ENCODE data around the gene ARPC5L. TPM values are rescaled to one million over a fixed set of nuclear protein-coding genes. Genes with fewer than 3 reads are reported as not detected.

The ARPC5L gene
- total and polyA plus RNA-seq, 2 of the 8 experiments (the other 6 are each of a cell fraction or from before 2014, with no cell fraction given), result 34.1 to 50.6 TPM

- peaks cover 5 to 17% (median 13%) of the 10 kb centered on the region in 4 experiments for H3K4me1 ChIP-seq (replicated peaks in 1 of 4; ENCODE audit: control insufficient read depth in 3 of 4, insufficient read depth in 4 of 4, low read length in 3 of 4)
- CTCF ChIA-PET (ENCODE audit: partially characterized antibody), result interaction anchor here (0.6 to 3.4 kb wide), 10 partner anchors 14 to 106 kb away, joined by 3 to 21 read pairs (median 4); partner anchors contain the start of genes ARPC5L and WDR38
- H3K4ac ChIP-seq (replicated peaks; ENCODE audit: insufficient read length, low read depth, low read length), result no peak overlapping the region
- no peak overlapping the region for H3K23ac ChIP-seq (ENCODE audit: insufficient read length)
- peaks cover 6% of the 10 kb centered on the region; the same call in 1 of the 2 replicates for H3K79me1 ChIP-seq (ENCODE audit: low read depth, low read length)
- WGBS, 2 experiments (ENCODE audit: extremely low coverage in 1 of 2, insufficient coverage in 1 of 2, insufficient read length in 1 of 2, insufficient replicate concordance in 2 of 2, low coverage in 1 of 2, low lambda C conversion rate in 2 of 2, missing lambda C conversion rate in 1 of 2), result 92% methylated on average over 1 of the region's 1 CpG; no CpG with 5 or more reads in 1 of the 2 experiments
- H3K14ac ChIP-seq (ENCODE audit: insufficient read length), result no peak overlapping the region
- H2BK20ac ChIP-seq (ENCODE audit: low read length), result no peak overlapping the region
- POLR2A ChIA-PET (ENCODE audit: partially characterized antibody), result interaction anchor here (0.8 to 31.1 kb wide), 6 partner anchors 10 to 106 kb away, joined by 3 to 573 read pairs (median 4); partner anchors contain the start of genes ARPC5L, NR6A1, RPL35 and WDR38
- no peak overlapping the region for H2AK5ac ChIP-seq (ENCODE audit: low read depth, low read length)
- no peak overlapping the region for H3K4me2 ChIP-seq (ENCODE audit: insufficient read depth in 1 of 2, low read depth in 2 of 2, low read length in 2 of 2)
- H2AFZ ChIP-seq (ENCODE audit: low read length), result no peak overlapping the region
- H3K79me2 ChIP-seq (ENCODE audit: control insufficient read depth in 1 of 2, insufficient read depth in 2 of 2, low read length in 2 of 2), result peaks cover 5 to 13% of the 10 kb centered on the region in 2 experiments
- no peak overlapping the region for H2BK15ac ChIP-seq (ENCODE audit: low read length)
- no peaks in the 10 kb centered on the region for H3K27me3 ChIP-seq (replicated peaks in 1 of 4; ENCODE audit: control insufficient read depth in 3 of 4, extremely low read depth in 1 of 4, insufficient read depth in 3 of 4, low read length in 3 of 4)
- H4K5ac ChIP-seq (ENCODE audit: insufficient read length, low read depth, low read length), result no peak overlapping the region
- no peak overlapping the region for H3K56ac ChIP-seq (replicated peaks; ENCODE audit: insufficient read length, low read depth, low read length)
- no peak for TF ChIP-seq CBX8 (IDR thresholded peaks at IDR 0.05; ENCODE audit: borderline replicate concordance, low read depth, low read length)
- TF ChIP-seq EP300 (IDR thresholded peaks at IDR 0.05; ENCODE audit: borderline replicate concordance in 1 of 2, low read depth in 2 of 2, low read length in 2 of 2), result no peak
- no peak for TF ChIP-seq POLR2A (IDR thresholded peaks at IDR 0.05; ENCODE audit: control extremely low read depth in 1 of 2, low read depth in 2 of 2, low read length in 2 of 2)
- TF ChIP-seq HDAC6 (IDR thresholded peaks at IDR 0.05; ENCODE audit: low read depth, low read length), result no peak
- TF ChIP-seq SIN3A (conservative IDR thresholded peaks at IDR 0.05 in 1 of 2, IDR thresholded peaks at IDR 0.05 in 1 of 2; ENCODE audit: low read depth in 1 of 2, low read length in 2 of 2), result no peak
- no peak for TF ChIP-seq SAP30 (IDR thresholded peaks at IDR 0.05; ENCODE audit: insufficient read depth, insufficient replicate concordance, low read length)
- TF ChIP-seq RXRA (IDR thresholded peaks at IDR 0.05; ENCODE audit: insufficient read depth, low read depth, low read length), result no peak
- TF ChIP-seq E2F6 (IDR thresholded peaks at IDR 0.05), result no peak
- no peak for TF ChIP-seq FOSL1 (IDR thresholded peaks at IDR 0.05; ENCODE audit: insufficient read depth, low read depth, low read length)
- no peak overlapping the region for H3K27ac ChIP-seq (ENCODE audit: low read depth, low read length)
- H3K18ac ChIP-seq (ENCODE audit: extremely low read depth, low read length), result no peak overlapping the region
- H4K20me1 ChIP-seq (replicated peaks in 1 of 2; ENCODE audit: control insufficient read depth in 1 of 2, insufficient read depth in 2 of 2, low read length in 2 of 2), result peaks cover 3 to 18% of the 10 kb centered on the region in 2 experiments
- DNase-seq (ENCODE audit: low read depth in 1 of 2, low spot score in 2 of 2) (no peak), FAIRE-seq (no peak)
- H3K9ac ChIP-seq (replicated peaks in 1 of 4; ENCODE audit: extremely low read depth in 1 of 4, low read depth in 3 of 4, low read length in 3 of 4), result no peak overlapping the region
- peaks cover 0 to 3% of the 10 kb centered on the region in 2 experiments; a peak in 1 of 4 replicates for H3K9me3 ChIP-seq (ENCODE audit: insufficient read depth in 2 of 2, low read depth in 1 of 2, low read length in 1 of 2)
- H3K4me3 ChIP-seq (ENCODE audit: extremely low read depth in 1 of 4, insufficient read depth in 2 of 4, low read depth in 3 of 4, low read length in 4 of 4), result no peak overlapping the region
- peaks cover 12 to 51% (median 24%) of the 10 kb centered on the region in 4 experiments for H3K36me3 ChIP-seq (ENCODE audit: control insufficient read depth in 2 of 4, insufficient read depth in 4 of 4, low read length in 3 of 4)
- H4K8ac ChIP-seq (ENCODE audit: extremely low read depth, insufficient read depth, low read length), result no peak overlapping the region
- H2BK12ac ChIP-seq (ENCODE audit: low read depth, low read length), result no peak overlapping the region
- no peak overlapping the region for H2BK5ac ChIP-seq (ENCODE audit: low read depth, low read length)
- 0 out of 2 replicates have a peak, but pooled peaks cover 4% of the 10 kb centered on the region for H3K23me2 ChIP-seq (ENCODE audit: low read depth, low read length)
- H4K91ac ChIP-seq (replicated peaks; ENCODE audit: insufficient read length, low read length), result no peak overlapping the region
- no peak overlapping the region for H2BK120ac ChIP-seq (replicated peaks; ENCODE audit: low read depth, low read length)
These were observed 16.1 kb downstream of the ARPC5L start for GRCh38 chr9:124878021-124878420.

Data from H1 (cell line).